HEK293 (cell line): ENCODE measurements around the gene SLC27A2.
"Not testable (repeated sequence)": the region's sequence is repeated elsewhere in the genome, so short reads cannot be mapped to it uniquely, and the experiment has no call there.

ENCODE experiments used
- CTCF ChIA-PET: fragments of 350-600 bp; formaldehyde crosslinking; extraction: SDS; loops from one replicate; lab custom pipeline; 2021; ENCODE audit warnings: antibody characterized with exemption; lab: Yijun Ruan, JAX
- POLR2A ChIA-PET: fragments of 300-600 bp; formaldehyde crosslinking; extraction: SDS; loops from one replicate; lab custom pipeline; 2020; ENCODE audit warnings: antibody characterized with exemption, inconsistent platforms; lab: Yijun Ruan, JAX
- H3K27ac ChIP-seq: fragments of 200-500 bp; sonication (Bioruptor generic); 2 replicates; pipeline ENCODE4 v1.5.1; 2014; ENCODE audit warnings: low read depth, low read length, control low read depth, inconsistent platforms; ENCODE audit errors: extremely low read depth
- H3K36me3 ChIP-seq, 2 experiments: fragments of 200-500 bp in 1 of 2; sonication (Bioruptor generic) in 1 of 2; 1 replicate in 1 of 2; 2 replicates in 1 of 2; pipeline ENCODE4 v1.5.1; 2014 to 2017; ENCODE audit warnings: inconsistent platforms in 2 of 2, low read length in 2 of 2; ENCODE audit not compliant: control insufficient read depth in 2 of 2, insufficient read depth in 1 of 2
- H3K4me1 ChIP-seq: fragments of 200-500 bp; sonication (Bioruptor generic); 2 replicates; pipeline ENCODE4 v1.5.1; 2014; ENCODE audit warnings: mild to moderate bottlenecking, low read length, inconsistent platforms; ENCODE audit not compliant: control insufficient read depth, insufficient read depth
- H3K4me3 ChIP-seq: 2 replicates; pipeline ENCODE4 v1.5.1; 2011; ENCODE audit warnings: low read depth, mild to moderate bottlenecking, control low read depth, low read length, moderate library complexity
- H3K9me3 ChIP-seq: fragments of 200-500 bp; sonication (Bioruptor generic); 2 replicates; pipeline ENCODE4 v1.5.1; 2014; ENCODE audit warnings: low read depth, low read length, inconsistent platforms; ENCODE audit not compliant: control insufficient read depth, insufficient read depth
- GLI4 ChIP-seq: fragments of 450-650 bp; formaldehyde crosslinking; IDR thresholded peaks from 2 replicates; pipeline ENCODE4 v1.5.1; 2016; ENCODE audit warnings: missing biosample characterization, missing genetic modification characterization
- KLF1 ChIP-seq: fragments of 450-650 bp; formaldehyde crosslinking; IDR thresholded peaks from 2 replicates; pipeline ENCODE4 v1.5.1; 2016; ENCODE audit warnings: missing biosample characterization, missing genetic modification characterization
- KLF10 ChIP-seq: fragments of 450-650 bp; IDR thresholded peaks from 2 replicates; pipeline ENCODE4 v1.5.1; 2018; ENCODE audit warnings: missing biosample characterization, mild to moderate bottlenecking, missing genetic modification characterization
- KLF9 ChIP-seq: fragments of 450-650 bp; formaldehyde crosslinking; IDR thresholded peaks from 2 replicates; pipeline ENCODE4 v1.5.1; 2016; ENCODE audit warnings: missing biosample characterization, missing genetic modification characterization, low read depth
- PRDM2 ChIP-seq: fragments of 450-650 bp; formaldehyde crosslinking; IDR thresholded peaks from 2 replicates; pipeline ENCODE4 v1.5.1; 2016; ENCODE audit warnings: missing biosample characterization, missing genetic modification characterization, borderline replicate concordance
- RBAK ChIP-seq: fragments of 450-650 bp; formaldehyde crosslinking; IDR thresholded peaks from 2 replicates; pipeline ENCODE4 v1.5.1; 2016; ENCODE audit warnings: missing biosample characterization, missing genetic modification characterization
- ZBTB17 ChIP-seq: fragments of 450-650 bp; formaldehyde crosslinking; IDR thresholded peaks from 2 replicates; pipeline ENCODE4 v1.5.1; 2016; ENCODE audit warnings: missing biosample characterization, missing genetic modification characterization
- ZIC2 ChIP-seq: fragments of 450-650 bp; formaldehyde crosslinking; IDR thresholded peaks from 2 replicates; pipeline ENCODE4 v1.5.1; 2016; ENCODE audit warnings: missing biosample characterization, missing genetic modification characterization
- ZNF138 ChIP-seq: fragments of 450-650 bp; formaldehyde crosslinking; IDR thresholded peaks from 2 replicates; pipeline ENCODE4 v1.5.1; 2016; ENCODE audit warnings: missing biosample characterization, missing genetic modification characterization, borderline replicate concordance
- ZNF146 ChIP-seq: fragments of 450-650 bp; formaldehyde crosslinking; IDR thresholded peaks from 2 replicates; pipeline ENCODE4 v1.5.1; 2016; ENCODE audit warnings: missing biosample characterization, missing genetic modification characterization
- ZNF23 ChIP-seq: fragments of 450-650 bp; formaldehyde crosslinking; IDR thresholded peaks from 2 replicates; pipeline ENCODE4 v1.5.1; 2016; ENCODE audit warnings: missing biosample characterization, missing genetic modification characterization, borderline replicate concordance
- ZNF350 ChIP-seq: fragments of 450-650 bp; formaldehyde crosslinking; IDR thresholded peaks from 2 replicates; pipeline ENCODE4 v1.5.0; 2017; ENCODE audit warnings: missing biosample characterization, mild to moderate bottlenecking, missing genetic modification characterization
- ZNF549 ChIP-seq: fragments of 450-650 bp; IDR thresholded peaks from 2 replicates; pipeline ENCODE4 v1.5.1; 2018; ENCODE audit warnings: missing biosample characterization, missing genetic modification characterization, mild to moderate bottlenecking, inconsistent platforms, moderate library complexity
- ZNF623 ChIP-seq: fragments of 450-650 bp; formaldehyde crosslinking; IDR thresholded peaks from 2 replicates; pipeline ENCODE4 v1.5.1; 2016; ENCODE audit warnings: missing biosample characterization, missing genetic modification characterization
- ZNF660 ChIP-seq: fragments of 450-650 bp; IDR thresholded peaks from 2 replicates; pipeline ENCODE4 v1.5.1; 2018; ENCODE audit warnings: missing biosample characterization, mild to moderate bottlenecking, missing genetic modification characterization
- ZNF777 ChIP-seq: fragments of 450-650 bp; formaldehyde crosslinking; IDR thresholded peaks from 2 replicates; pipeline ENCODE4 v1.5.1; 2017; ENCODE audit warnings: missing biosample characterization, missing genetic modification characterization, borderline replicate concordance
- ZNF791 ChIP-seq: fragments of 450-650 bp; formaldehyde crosslinking; IDR thresholded peaks from 2 replicates; pipeline ENCODE4 v1.5.1; 2016; ENCODE audit warnings: missing biosample characterization, missing genetic modification characterization
- ZNF792 ChIP-seq: fragments of 450-650 bp; formaldehyde crosslinking; IDR thresholded peaks from 2 replicates; pipeline ENCODE4 v1.5.1; 2016; ENCODE audit warnings: missing biosample characterization, missing genetic modification characterization
- ZSCAN16 ChIP-seq: fragments of 450-650 bp; formaldehyde crosslinking; IDR thresholded peaks from 2 replicates; pipeline ENCODE4 v1.5.1; 2016; ENCODE audit warnings: missing biosample characterization, missing genetic modification characterization
- TF ChIP-seq, protein P1 (sequence below): fragments of 450-650 bp; formaldehyde crosslinking; IDR thresholded peaks from 2 replicates; pipeline ENCODE4 v1.5.1; 2016; ENCODE audit warnings: missing biosample characterization, missing genetic modification characterization
- TF ChIP-seq, protein P2 (sequence below): fragments of 450-650 bp; formaldehyde crosslinking; IDR thresholded peaks from 2 replicates; pipeline ENCODE4 v1.5.1; 2016; ENCODE audit warnings: missing biosample characterization, missing genetic modification characterization

Gene SLC27A2

GRCh38 chr15:50151476-50151875 lies 30.5 kb upstream of the SLC27A2 start (continued):
- TF ChIP-seq, protein P1, sequence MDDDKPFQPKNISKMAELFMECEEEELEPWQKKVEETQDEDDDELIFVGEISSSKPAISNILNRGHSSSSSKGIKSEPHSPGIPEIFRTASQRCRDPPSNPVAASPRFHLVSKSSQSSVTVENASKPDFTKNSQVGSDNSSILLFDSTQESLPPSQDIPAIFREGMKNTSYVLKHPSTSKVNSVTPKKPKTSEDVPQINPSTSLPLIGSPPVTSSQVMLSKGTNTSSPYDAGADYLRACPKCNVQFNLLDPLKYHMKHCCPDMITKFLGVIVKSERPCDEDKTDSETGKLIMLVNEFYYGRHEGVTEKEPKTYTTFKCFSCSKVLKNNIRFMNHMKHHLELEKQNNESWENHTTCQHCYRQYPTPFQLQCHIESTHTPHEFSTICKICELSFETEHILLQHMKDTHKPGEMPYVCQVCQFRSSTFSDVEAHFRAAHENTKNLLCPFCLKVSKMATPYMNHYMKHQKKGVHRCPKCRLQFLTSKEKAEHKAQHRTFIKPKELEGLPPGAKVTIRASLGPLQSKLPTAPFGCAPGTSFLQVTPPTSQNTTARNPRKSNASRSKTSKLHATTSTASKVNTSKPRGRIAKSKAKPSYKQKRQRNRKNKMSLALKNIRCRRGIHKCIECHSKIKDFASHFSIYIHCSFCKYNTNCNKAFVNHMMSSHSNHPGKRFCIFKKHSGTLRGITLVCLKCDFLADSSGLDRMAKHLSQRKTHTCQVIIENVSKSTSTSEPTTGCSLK (tag by site-specific recombination), result no peak
- TF ChIP-seq ZNF146, result no peak
- TF ChIP-seq, protein P2, sequence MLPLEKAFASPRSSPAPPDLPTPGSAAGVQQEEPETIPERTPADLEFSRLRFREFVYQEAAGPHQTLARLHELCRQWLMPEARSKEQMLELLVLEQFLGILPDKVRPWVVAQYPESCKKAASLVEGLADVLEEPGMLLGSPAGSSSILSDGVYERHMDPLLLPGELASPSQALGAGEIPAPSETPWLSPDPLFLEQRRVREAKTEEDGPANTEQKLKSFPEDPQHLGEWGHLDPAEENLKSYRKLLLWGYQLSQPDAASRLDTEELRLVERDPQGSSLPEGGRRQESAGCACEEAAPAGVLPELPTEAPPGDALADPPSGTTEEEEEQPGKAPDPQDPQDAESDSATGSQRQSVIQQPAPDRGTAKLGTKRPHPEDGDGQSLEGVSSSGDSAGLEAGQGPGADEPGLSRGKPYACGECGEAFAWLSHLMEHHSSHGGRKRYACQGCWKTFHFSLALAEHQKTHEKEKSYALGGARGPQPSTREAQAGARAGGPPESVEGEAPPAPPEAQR, result no peak

DNA sequence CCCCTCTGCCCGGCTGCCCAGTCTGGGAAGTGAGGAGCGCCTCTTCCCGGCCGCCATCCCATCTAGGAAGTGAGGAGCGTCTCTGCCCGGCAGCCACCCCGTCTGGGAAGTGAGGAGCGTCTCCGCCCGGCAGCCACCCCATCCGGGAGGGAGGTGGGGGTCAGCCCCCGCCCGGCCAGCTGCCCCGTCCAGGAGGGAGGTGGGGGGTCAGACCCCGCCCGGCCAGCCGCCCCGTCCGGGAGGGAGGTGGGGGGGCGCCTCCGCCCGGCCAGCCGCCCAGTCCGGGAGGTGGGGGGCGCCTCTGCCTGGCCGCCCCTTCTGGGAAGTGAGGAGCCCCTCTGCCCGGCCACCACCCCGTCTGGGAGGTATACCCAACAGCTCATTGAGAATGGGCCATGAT lies 23.8 kb upstream of the SLC27A2 start:
- H3K36me3 ChIP-seq, CTCF ChIA-PET, H3K9me3 ChIP-seq, H3K27ac ChIP-seq, H3K4me3 ChIP-seq, H3K4me1 ChIP-seq, POLR2A ChIA-PET: not testable (repeated sequence)

- Histone ChIP-seq H3K27ac (no peak overlapping the region), H3K36me3 (no peaks in the 10 kb centered on the region), H3K9me3 (no peaks in the 10 kb centered on the region), H3K4me1 (no peaks in the 10 kb centered on the region), H3K4me3 (no peak overlapping the region)
- TF ChIP-seq KLF10 (tag by site-specific recombination) (no peak), ZIC2 (tag by site-specific recombination) (no peak), ZNF623 (no peak), ZNF777 (tag by site-specific recombination) (no peak), KLF1 (no peak), ZNF138 (tag by site-specific recombination) (no peak), ZNF350 (tag by site-specific recombination) (no peak), ZNF549 (tag by site-specific recombination) (no peak)
- ChIA-PET CTCF (no interaction called here), POLR2A (no interaction called here)
These were observed 18.9 kb upstream of the SLC27A2 start for GRCh38 chr15:50162969-50163718.

- Histone ChIP-seq H3K4me3 (no peak overlapping the region), H3K9me3 (no peaks in the 10 kb centered on the region), H3K4me1 (no peaks in the 10 kb centered on the region), H3K27ac (no peak overlapping the region), H3K36me3 (no peaks in the 10 kb centered on the region)
- CTCF ChIA-PET, result interaction anchor here (0.9 kb wide), 1 partner anchor 19 kb away, joined by 5 read pairs; no protein-coding TSS in a partner anchor
- POLR2A ChIA-PET, result no interaction called here
- TF ChIP-seq ZNF23 (tag by site-specific recombination) (no peak), ZBTB17 (tag by site-specific recombination) (no peak), ZNF792 (tag by site-specific recombination) (no peak), ZNF660 (no peak), ZNF791 (tag by site-specific recombination) (no peak), RBAK (no peak), KLF9 (tag by site-specific recombination) (no peak), GLI4 (tag by site-specific recombination) (no peak), PRDM2 (tag by site-specific recombination) (no peak), ZSCAN16 (no peak)
These were observed 18.1 kb upstream of the SLC27A2 start for GRCh38 chr15:50163719-50164410.
